Left hindlimb (tissue), 1 donor: ENCODE measurements around the gene HDLBP.

Experiments
- DNase-seq: peaks from one replicate; pipeline ENCODE4 v3.0.0-alpha.2; 2018

Gene HDLBP

GRCh38 chr2:241189856-241190201 is 125.6 kb downstream of the HDLBP start:
- no peak for DNase-seq

- DNase-seq, result no peak
These were observed 126.2 kb downstream of the HDLBP start for GRCh38 chr2:241189093-241189855.

- no peak for DNase-seq
These were observed 126.9 kb downstream of the HDLBP start, which contains the start of gene ANO7 for GRCh38 chr2:241188361-241189092. TSS of gene ANO7 (plus strand) at chr2:241188677. CDS start at chr2:241190064, 1,387 bp downstream.

- DNase-seq, result no peak
These were observed 127.6 kb downstream of the HDLBP start for GRCh38 chr2:241187918-241188234.

GRCh38 chr2:241187101-241187917 is 128.2 kb downstream of the HDLBP start:
- DNase-seq, result no peak

- no peak for DNase-seq
These were observed 129.5 kb downstream of the HDLBP start for GRCh38 chr2:241185961-241186360.

- no peak for DNase-seq
These were observed 130.6 kb downstream of the HDLBP start for GRCh38 chr2:241184901-241185300.

- DNase-seq, result no peak
These were observed 132.3 kb downstream of the HDLBP start for GRCh38 chr2:241183221-241183620.

GRCh38 chr2:241182531-241183133 is 132.8 kb downstream of the HDLBP start:
- no peak for DNase-seq

GRCh38 chr2:241182126-241182525 is 133.3 kb downstream of the HDLBP start:
- DNase-seq, result no peak

- DNase-seq, result no peak
These were observed 135.0 kb downstream of the HDLBP start for GRCh38 chr2:241180495-241180894.

- DNase-seq, result no peak
These were observed 135.6 kb downstream of the HDLBP start for GRCh38 chr2:241179899-241180298.

GRCh38 chr2:241178961-241179360 is 136.5 kb downstream of the HDLBP start:
- no peak for DNase-seq

GRCh38 chr2:241177526-241178334 is 137.7 kb downstream of the HDLBP start:
- peak; percentile 52 for DNase-seq
